ENCODE results near the gene TLE1.

GRCh38 chr9:81574405-81574804 is 114.9 kb downstream of the TLE1 start:
- TF ChIP-seq POLR2A (IDR thresholded peaks at IDR 0.05; ENCODE audit: low read length) = no peak
- TF ChIP-seq GATA1 (IDR thresholded peaks at IDR 0.05; ENCODE audit: low read depth, low read length) = no peak

Data from erythroblast (primary cell).